ENCODE data around the gene MAF.

- TF ChIP-seq CTCF (IDR thresholded peaks at IDR 0.05; ENCODE audit: low read length) (no peak), EZH2phosphoT487 (IDR thresholded peaks at IDR 0.05; ENCODE audit: low read length) (no peak)
Measured at GRCh38 chr16:79582789-79583188, 17.7 kb downstream of the MAF start.
